HG03571 (cell line): ENCODE measurements around the gene MRAS.

Experiments
- ATAC-seq: cut with Tn5 transposase; IDR thresholded peaks from one replicate; pipeline ENCODE4 v1.9.1; 2021; ENCODE audit not compliant: unreplicated experiment

The MRAS gene

DNA sequence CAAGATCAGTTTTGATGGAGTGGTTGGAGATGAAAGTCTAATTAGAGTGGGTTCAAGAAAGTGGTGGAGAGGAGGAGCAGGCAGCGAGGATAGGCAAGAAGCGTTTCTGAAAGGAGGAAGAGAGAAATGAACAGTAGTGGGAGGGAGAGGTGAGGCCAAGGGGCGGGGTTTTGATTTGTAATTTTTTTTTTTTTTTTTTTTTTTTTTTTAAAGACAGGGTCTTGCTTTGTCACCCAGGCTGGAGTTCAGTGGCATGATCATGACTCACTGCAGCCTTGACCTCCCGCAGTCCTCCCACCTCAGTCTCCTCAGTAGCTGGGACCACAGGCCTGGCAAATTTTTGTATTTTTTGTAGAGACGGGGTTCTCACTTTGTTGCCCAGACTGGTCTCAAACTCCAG lies 36.6 kb downstream of the MRAS start:
- no peak for ATAC-seq

DNA sequence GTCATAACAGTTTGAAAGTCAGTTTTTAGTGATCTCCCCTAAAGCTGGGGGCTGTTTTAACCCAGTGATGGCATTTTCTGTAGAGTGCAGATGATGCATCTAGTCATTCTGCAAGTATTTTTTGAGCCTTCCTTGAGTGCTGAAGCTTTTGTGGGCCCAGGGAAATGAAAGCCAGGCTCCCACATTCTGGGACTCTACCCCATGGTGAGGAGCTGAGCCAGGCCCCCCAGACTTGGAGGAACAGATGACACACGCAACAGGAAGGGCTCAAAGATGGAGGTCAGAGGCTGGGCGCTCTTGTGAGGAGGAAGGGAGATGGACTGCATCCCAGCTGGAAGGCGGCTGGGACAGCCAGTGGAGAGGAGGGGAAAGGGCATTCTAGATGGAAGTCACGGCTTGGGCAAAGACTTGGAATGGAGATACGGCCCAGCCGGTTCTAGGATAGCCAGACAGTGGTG lies 40.8 kb downstream of the MRAS start:
- ATAC-seq: no peak

DNA sequence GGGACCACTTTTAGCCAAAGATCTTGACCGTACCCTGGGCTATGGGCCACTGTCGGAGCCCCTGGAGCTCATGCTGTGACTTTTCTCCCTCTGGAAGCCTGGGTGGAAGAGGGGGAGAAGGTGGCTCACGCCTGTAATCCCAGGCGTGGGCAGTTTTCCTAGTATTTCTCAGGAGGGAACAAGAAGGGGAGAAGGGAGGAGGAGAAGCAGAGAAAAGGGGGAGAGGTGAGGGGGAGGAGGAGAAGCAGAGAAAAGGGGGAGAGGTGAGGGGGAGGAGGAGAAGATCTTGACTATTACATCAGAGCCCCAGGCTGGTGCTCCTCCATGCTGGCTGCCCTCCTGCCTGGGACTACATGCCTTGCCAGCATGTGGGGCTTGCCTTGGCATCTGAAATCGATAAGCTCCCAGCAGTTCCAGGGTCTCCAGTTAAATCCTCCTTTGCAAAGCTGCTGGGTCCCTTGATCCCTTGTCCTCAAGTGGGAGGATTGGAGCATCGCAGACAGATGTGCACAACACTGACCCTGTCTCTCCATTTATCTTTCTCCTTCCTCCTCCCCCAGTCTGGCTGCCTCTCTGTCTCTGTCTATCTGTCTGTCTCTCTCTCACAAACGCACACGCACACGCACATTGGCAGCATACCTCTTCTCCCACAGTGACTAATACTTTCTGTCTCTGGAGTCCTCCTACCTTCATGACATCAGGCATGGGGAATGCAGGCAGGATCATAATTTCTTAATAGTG lies 41.6 kb downstream of the MRAS start:
- ATAC-seq: no peak

DNA sequence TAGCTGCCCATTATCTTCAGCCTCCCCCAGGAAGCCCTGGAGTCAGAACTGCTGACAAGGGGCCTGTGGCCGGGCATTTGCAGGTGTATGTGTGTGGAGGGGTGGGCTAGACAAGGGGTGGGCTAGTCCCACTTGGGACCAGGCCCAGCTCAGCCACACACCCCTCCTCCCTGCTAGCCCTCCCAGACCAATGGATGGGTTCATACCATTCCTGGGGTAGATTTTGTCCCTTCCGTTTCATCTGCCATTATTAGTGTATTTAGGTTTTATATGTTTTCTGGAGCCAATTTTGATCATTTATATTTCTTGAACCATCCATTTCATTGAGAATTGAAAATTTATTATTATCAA lies 42.2 kb downstream of the MRAS start:
- ATAC-seq: no peak

DNA sequence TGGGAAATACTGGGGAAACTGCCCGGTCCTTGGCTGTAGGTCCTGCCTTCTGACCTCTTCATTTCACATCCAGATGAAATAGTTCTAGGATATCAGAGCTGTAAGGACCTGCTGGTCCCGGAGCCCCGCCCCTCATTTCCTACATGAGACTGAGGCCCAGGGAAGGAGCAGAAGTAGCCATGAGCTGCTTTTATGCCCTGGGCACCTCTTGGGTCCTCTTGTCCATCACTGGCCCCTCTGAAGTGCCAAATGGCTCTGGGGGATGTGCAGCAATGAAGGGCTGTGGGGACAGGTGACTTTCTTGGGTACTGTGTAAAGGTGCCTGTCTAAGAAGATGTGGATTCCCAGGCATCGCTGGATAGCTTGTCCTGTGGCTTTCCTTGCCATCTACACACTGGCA lies 45.8 kb downstream of the MRAS start:
- no peak for ATAC-seq

DNA sequence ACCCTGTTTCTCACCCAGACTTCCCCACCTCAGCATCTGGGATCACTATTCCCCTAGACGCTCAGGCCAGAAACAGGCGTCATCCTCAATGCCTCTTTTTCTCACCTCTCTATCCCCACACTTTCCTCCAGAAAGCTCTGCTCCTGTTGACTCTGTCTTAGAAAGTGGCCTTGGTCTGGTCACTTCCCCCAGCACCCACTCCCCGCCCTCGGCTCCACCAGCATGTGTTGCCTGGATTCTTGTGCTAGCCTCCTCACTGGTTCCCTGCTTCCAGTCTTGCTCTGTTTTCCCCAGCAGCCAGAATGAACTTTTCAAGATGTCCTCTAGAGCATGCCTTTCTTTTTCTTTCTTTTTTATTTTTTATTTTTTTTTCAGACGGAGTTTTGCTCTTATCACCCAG lies 46.3 kb downstream of the MRAS start:
- ATAC-seq: no peak

DNA sequence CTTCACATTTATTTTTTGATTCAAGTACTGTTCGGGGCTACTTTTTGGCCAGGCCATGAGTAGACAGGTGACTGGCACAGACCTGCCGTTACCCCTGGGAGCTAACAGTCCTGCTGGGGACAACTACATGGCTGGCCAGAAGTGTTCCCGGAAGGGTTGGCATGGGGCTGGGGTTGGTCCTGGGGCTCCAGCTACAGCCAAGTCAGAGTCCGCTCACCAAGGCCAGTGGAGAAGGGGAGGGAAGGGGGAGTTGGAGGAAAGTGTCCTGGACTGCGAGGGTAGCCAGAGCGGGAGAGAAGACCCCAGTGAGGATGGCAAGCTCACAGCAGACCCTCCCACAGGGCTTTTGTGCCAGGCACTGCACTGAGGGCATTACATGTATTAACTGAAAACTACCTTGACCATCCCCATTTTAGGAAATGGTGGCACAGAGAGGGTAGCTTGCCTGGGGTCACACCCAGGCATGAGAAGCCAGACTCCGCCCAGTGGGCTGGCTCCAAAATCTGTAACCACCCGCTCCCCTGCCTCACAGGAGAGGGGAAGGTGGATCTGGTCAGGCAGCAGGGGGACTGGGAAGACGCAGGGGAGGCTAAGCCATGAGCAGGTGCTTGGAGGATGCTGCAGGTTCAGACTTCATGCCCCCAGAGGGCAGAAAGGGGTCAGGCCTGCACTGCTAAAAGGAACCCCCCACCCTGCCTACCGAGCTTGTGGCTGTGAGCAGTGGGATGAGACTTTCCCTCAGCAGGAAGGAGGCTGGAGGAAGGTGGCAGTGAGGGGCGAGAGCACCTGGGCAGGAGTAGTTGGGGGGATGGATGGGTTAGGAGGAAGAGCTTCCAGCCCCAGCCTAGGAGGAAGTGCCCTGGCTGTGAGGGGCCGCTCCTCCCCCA lies 47.7 kb downstream of the MRAS start:
- ATAC-seq: no peak

DNA sequence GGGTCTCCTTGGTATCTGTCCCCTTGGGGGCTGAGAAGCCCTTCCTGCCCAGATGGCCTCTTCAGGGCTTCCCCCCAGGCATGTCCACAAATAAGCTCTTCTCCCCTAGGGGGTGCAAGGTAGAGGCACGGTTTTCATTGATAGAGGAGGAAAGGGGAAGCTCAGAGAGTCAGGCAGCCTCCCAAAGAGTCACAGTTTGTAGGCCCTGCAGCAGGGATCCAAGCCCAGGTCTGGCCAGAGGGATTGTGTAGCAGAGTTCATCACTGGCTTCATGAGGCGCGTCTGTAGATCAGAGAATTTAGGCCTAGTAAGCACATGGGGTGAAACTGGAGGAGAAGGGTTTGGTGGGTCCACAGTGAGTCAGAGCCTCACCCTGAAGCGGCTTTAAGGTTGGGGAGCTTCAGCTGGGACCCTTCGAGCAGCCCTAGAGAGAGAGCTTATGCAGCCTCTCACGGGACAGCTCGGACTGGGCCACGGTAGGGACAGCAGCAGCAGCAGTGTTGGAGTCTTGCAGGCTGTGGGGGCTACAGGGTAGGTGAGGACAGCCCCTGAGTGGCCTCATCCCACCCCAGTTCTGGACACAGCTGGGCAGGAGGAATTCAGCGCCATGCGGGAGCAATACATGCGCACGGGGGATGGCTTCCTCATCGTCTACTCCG lies 48.5 kb downstream of the MRAS start:
- no peak for ATAC-seq

DNA sequence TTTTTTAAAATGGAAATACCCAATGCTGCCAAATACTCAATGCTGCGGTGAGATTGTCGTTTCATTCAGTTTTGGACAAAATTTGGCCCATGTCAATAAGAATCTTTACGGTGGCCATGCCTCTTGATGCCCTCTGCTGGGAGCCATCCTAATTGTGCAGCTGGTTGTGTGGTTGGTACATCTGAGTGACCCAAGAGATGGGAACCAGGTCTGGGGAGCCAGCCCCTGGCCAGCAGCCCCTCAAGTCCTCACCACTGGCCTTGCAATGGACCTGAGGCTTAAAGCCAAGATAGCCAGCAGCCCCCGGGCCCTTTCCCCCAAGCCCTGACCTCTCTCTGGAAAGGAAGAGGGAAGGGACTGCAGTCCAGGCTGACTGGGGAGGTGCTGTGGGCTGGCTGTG lies 49.6 kb downstream of the MRAS start:
- ATAC-seq: no peak

DNA sequence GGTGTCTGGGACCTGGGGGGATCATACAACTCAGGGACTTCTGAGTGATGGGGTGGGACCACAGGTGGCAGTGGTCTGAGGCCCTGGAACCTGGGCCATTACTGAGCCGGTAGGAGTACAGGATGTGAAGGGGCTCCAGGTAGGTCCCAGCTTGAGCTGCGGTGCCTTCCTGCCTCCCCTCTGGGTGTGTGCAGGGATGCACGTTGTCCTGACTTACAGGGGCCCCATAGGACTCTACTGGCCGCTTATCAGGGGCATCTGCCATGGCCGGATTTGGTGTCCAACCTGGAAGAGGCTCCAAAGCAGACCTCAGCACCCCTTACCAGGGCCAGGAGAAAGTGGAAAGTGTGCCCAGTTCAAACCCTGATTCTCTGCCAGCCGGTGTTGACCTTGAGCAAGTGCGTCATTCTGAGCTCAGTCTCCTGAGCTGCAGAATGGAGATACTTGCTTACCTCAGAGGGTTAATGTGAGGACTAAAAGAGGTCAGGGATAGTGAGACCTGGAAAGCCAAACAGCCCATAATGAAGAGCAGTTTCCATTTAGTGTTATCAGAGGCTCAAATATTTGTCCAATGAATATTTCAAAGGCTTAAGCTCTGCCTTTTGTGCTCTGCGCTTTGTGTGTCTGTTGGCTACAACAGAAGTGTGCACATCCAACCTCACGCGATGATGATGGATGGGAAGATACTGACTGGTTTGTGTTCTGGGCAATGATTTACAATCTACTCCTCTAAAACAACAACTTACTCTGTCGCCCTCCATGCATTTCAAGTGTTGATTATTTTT lies 50.6 kb downstream of the MRAS start:
- no peak for ATAC-seq

DNA sequence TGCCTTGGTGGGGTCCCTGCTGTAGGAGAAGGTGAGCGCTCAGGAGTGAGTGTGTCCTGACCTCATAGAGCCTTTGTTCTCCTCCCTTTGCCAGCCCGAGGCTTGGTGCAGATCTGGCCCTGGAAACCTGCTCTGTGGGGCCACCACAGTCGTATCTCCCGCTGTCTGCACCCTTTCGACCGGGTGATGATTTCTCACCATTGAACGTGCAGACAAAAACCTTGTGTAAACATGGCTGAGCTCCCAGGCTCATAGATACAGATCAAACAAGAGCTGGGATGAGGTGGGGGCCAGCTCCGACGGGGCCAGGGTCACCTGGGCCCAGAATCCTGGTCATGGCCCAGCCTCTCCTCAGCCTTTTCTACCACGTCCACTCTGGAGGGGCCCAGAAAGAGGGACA lies 51.4 kb downstream of the MRAS start:
- no peak for ATAC-seq

DNA sequence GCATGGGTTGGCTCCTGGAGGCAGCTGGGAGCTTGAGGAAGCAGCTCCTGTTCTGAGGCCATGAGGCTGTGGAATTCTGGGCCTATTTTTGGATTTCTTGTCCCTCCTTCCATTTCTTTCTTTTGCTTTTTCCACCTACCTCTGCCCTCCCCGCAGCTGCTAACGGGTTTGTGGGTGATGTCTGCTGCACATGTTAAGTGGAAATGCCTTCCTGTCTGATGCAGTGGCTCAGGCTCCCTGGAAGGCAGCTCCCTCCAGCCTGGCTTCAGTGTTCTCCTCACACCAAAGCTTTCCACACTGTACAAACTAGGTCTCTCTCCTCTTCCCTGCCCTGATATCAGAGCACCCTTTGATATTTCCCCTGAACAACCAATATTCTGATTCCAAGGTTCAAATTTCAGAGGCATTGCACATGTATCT lies 52.3 kb downstream of the MRAS start:
- no peak for ATAC-seq

DNA sequence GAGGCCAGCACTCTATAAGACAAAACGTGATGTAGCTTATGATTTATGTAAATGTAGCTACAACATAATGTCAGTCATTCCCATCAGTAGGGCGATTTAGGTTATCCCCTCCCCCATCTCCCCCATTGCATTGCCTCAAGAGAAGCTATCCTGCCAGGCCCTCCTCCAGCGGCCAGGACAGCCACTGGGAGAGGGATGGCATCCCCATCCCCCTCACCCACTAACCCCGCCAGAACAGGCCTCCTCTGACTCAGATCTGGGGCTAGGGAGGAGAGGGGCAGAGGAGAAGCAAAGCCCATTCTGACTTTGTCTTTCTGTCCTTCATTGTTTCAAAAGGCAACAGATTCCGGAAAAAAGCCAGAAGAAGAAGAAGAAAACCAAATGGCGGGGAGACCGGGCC lies 53.5 kb downstream of the MRAS start:
- ATAC-seq: no peak

DNA sequence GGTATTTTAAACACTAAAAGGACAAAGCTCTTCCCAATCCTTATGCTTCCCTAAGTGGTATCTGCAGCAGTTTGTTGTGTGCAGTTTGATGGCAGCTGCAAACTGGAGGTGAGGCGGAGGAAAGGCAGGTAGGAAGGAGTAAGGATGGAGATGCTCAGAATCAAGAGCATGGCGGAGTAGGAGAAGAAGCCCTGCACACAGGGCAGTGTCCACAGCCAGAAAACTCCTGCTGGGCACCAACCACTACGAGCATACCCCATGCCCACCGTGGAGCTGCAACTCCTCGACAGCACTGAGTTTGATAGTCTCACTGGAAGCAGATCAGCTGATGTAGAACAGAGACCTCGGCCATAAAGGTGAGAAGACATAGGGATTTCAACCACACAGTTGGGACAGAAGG lies 55.7 kb downstream of the MRAS start:
- ATAC-seq: no peak

DNA sequence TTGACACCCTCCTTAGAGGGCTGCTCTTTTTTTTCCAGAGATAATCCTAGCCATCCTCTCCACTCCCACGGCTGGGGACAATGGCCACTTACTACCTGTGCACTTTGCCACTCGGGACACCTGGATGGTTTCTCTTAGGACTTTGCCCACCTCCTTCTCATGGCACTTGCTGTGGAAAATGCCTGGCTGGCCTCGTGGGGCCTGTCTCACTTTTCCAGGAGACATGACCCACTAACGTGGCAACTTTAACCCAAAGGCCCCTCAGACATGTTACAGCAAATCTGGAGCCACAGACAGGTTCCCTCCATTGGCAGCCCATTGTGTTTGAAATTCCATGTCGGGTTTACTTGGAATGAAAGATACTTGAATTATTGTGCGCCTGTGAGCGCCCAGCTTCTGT lies 56.6 kb downstream of the MRAS start:
- no peak for ATAC-seq

DNA sequence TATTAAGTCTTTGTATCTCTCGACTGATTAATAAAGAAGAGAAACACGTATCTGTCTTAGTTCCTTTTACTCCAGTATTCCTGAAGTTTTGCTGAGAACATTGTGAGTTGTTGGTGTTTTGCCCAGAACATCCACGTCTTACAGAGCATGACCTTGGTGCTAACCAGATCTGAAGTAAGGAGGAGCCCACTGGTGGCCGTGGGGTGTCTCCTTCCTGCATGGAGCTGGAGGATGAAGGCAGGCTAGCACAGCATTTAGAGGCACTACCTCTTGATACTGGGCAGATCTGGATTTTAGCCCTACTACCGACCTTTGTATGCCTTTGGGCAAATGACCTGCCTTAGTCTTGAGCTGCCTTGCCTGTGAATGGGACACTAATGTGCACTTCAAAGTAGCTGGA lies 57.1 kb downstream of the MRAS start:
- no peak for ATAC-seq

DNA sequence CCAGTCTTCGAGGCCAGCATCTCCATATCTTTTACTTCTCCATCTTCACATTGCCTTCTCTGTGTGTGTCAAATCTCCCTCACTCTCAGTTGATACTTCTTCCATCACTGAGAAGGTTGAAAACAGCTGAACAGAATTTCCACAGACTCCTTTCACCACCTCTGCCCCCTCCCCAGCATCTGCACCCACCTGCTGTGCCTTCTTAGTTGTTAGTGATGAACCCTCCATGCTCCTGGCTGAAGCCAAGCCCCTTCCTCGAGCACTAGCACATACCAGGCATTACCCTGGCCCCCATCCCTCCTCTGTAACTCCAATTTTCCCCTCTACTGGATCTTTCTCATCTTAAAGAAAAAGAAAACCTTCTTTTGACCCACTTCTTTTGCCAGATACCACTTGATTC lies 58.2 kb downstream of the MRAS start:
- no peak for ATAC-seq

DNA sequence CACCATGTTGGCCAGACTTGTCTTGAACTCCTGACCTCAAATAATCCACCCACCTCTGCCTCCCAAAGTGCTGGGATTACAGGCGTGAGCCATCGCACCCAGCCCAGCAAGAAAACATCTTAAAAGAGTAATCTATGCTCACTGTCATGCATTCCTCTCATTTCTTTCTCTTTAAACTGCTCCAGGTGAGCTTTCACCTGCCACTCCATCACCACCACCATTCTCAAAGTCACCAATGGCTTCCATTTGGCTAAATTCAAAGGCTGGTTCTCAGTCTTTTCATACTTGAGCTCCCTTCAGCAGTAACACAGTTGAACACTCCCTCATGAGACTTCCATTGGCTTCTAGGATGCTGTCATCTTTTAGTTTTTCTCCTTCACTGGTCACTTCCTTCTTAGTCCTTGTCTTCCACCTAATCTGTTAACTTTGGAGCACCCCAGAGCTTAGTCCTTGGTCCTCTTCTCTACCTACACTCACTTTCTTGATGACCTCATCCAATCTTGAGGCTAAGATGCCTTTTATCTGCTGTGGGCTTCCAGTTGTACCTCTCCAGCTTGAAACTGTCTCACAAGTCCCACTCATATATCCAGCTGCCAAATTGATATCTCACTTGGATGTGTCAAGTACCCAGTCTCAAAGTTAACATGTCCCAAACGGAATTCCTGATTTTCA lies 59.0 kb downstream of the MRAS start:
- ATAC-seq: no peak

DNA sequence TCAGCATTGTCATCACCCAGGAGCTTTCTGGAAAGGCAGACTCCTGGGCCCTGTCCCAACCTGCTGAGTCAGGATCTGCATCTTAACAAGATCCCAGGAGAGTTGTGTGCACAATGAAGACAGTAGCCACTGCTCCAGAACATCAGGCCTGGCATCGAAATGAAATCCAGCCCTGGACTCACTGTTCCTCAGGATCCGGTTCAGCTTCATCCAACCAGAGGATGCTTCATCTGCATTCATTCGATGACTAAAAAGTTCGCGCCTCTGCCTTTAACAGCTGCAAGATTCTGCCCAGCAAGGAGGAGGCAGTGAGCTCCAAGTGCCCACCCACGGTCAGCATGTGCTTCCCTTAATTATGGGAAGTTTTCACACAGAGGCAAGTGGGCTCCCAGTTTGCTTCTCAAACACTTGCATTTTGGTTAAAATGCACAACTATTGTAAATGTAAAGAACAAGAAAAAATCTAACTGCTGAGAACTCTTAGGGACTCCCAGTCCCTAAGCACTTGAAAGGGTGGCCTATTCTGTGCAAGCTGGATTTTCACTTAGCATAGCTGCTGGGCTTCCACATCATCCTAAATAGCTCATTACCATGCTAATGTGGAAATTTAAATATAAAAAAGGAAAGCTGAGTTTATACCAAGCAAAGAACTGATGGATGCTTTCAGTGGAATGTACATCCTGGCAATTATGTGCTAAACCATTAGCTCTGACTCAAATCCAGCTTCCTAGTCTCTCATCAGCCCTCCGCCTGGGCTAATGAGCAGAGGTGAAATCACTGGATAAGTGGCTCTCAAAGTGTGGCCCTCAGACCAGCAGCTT lies 60.6 kb downstream of the MRAS start:
- no peak for ATAC-seq
